ENCODE data around the gene MAPK12.
"Not testable (repeated sequence)": the region's sequence is repeated elsewhere in the genome, so short reads cannot be mapped to it uniquely, and the experiment has no call there.

MAPK12 gene

GRCh38 chr22:50282361-50283155 is 21.1 kb upstream of the MAPK12 start:
- DNase-seq (ENCODE audit: low read depth in 2 of 2): no peak

- DNase-seq (ENCODE audit: low read depth in 2 of 2): no peak
These were observed 20.5 kb upstream of the MAPK12 start for GRCh38 chr22:50281957-50282356.

- no peak for DNase-seq (ENCODE audit: low read depth in 2 of 2)
These were observed 19.9 kb upstream of the MAPK12 start for GRCh38 chr22:50281384-50281760.

- DNase-seq (ENCODE audit: low read depth in 2 of 2): no peak
These were observed 19.4 kb upstream of the MAPK12 start for GRCh38 chr22:50280708-50281383.

GRCh38 chr22:50280022-50280707 is 18.7 kb upstream of the MAPK12 start:
- no peak for DNase-seq (ENCODE audit: low read depth in 2 of 2)

GRCh38 chr22:50278956-50279619 is 17.6 kb upstream of the MAPK12 start:
- DNase-seq (ENCODE audit: low read depth in 2 of 2): no peak

GRCh38 chr22:50278461-50278860 is 17.0 kb upstream of the MAPK12 start:
- no peak for DNase-seq (ENCODE audit: low read depth in 2 of 2)

- no peak for DNase-seq (ENCODE audit: low read depth in 2 of 2)
These were observed 16.3 kb upstream of the MAPK12 start for GRCh38 chr22:50277761-50278160.

- no peak for DNase-seq (ENCODE audit: low read depth in 2 of 2)
These were observed 14.7 kb upstream of the MAPK12 start for GRCh38 chr22:50276143-50276542.

GRCh38 chr22:50275181-50276055 is 13.9 kb upstream of the MAPK12 start:
- DNase-seq (ENCODE audit: low read depth in 2 of 2): no peak

GRCh38 chr22:50274771-50275170 is 13.3 kb upstream of the MAPK12 start:
- no peak for DNase-seq (ENCODE audit: low read depth in 2 of 2)

GRCh38 chr22:50274311-50274710 is 12.8 kb upstream of the MAPK12 start:
- DNase-seq (ENCODE audit: low read depth in 2 of 2): peak in 1 of 2 donors; percentile 29

GRCh38 chr22:50273781-50274180 is 12.3 kb upstream of the MAPK12 start:
- DNase-seq (ENCODE audit: low read depth in 2 of 2): not testable (repeated sequence)

- DNase-seq (ENCODE audit: low read depth in 2 of 2): not testable (repeated sequence)
These were observed 11.9 kb upstream of the MAPK12 start for GRCh38 chr22:50273352-50273751.

GRCh38 chr22:50272044-50272802 is 10.7 kb upstream of the MAPK12 start:
- no peak for DNase-seq (ENCODE audit: low read depth in 2 of 2)

GRCh38 chr22:50271519-50271970 is 10.1 kb upstream of the MAPK12 start:
- DNase-seq (ENCODE audit: low read depth in 2 of 2): peak; percentile 43 to 65

- DNase-seq (ENCODE audit: low read depth in 2 of 2): peak; percentile 49 to 58
These were observed 9.3 kb upstream of the MAPK12 start for GRCh38 chr22:50270666-50271394.

GRCh38 chr22:50269970-50270665 is 8.6 kb upstream of the MAPK12 start, which contains the start of gene MAPK11:
Gene MAPK11, minus strand, starts transcription at chr22:50270380. Its CDS starts 88 bp downstream, at chr22:50270292.
- DNase-seq (ENCODE audit: low read depth in 2 of 2): peak; percentile 62 to 73

GRCh38 chr22:50269573-50269969 is 8.1 kb upstream of the MAPK12 start:
- no peak for DNase-seq (ENCODE audit: low read depth in 2 of 2)
